Measurements from ENCODE around the gene NR1H4.

DNA sequence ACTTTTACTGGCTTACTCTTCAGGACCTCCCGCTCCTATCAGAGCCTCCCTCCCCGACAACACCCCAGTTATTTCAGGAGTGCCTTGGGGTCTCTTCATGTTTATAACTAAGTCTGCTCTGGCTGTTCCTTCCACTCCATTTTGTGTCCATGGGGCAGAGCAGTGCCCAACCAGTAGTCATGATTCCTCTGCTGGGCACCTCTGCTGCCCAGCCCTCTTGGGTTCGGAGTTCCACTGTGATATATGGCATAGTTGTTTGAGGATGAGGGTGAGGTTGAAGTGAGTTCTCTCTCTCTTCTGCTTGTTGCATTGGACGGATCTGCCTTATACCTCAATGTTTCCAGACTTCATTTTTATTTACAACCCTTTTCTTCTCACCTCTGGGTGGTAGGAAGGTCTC, 17.4 kb downstream of the NR1H4 start:
- no peak for TF ChIP-seq CTCF (IDR thresholded peaks at IDR 0.05 in 8 of 11, conservative IDR thresholded peaks at IDR 0.05 in 3 of 11)
- no peak for TF ChIP-seq POLR2A (IDR thresholded peaks at IDR 0.05)

Data from spleen (tissue), 7 donors.